ENCODE results near the gene LRP8. TPM values are rescaled to one million over a fixed set of nuclear protein-coding genes. Genes with fewer than 3 reads are reported as not detected.
A peak's percentile ranks its signal among the peaks of the same experiment; 100 is the strongest.

LRP8 gene
- total and polyA plus RNA-seq, 2 donors = 1.7 to 4.5 TPM

DNA sequence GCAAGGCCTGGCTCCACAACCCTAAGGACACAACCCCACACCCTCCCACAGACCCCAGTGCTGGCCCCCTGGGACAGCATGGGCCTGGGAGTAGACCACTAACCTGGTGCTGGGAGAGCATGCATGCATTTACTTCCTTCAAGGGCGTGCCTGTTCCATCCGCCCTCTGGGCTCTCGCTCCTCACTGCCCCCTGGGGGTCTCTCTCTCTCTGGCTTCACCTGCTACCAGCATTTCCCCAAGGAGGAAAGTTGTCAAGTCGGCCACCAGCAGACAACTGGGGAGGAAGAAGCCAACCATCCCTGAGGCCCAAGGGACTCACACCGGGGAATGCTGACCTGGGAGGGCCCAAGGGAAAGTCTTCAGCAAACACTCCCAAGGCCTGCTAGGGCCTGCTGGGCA is 6.5 kb downstream of the LRP8 start:
- H3K4me1 ChIP-seq (ENCODE audit: control insufficient read depth in 2 of 2, insufficient read depth in 2 of 2, low read length in 2 of 2) = peaks cover 6 to 12% of the 10 kb centered on the region in 2 donors
- peaks cover 0 to 5% of the 10 kb centered on the region in 2 donors for H3K27me3 ChIP-seq (ENCODE audit: control insufficient read depth in 2 of 2, insufficient read depth in 1 of 2, low read length in 1 of 2)
- DNase-seq (ENCODE audit: low read depth in 6 of 9, low spot score in 9 of 9) = peak in 2 of 9 donors; percentile 19 to 42
- no peak overlapping the region for H3K27ac ChIP-seq (ENCODE audit: low read depth in 1 of 2, low read length in 1 of 2)
- peaks cover 0 to 15% of the 10 kb centered on the region in 2 donors for H3K36me3 ChIP-seq (ENCODE audit: control insufficient read depth in 2 of 2, insufficient read depth in 2 of 2, low read length in 1 of 2)
- H3K4me3 ChIP-seq (ENCODE audit: low read length in 2 of 2) = no peak overlapping the region
- WGBS = 76% methylated on average over 5 of the region's 5 CpGs
- no peaks in the 10 kb centered on the region for H3K9me3 ChIP-seq (ENCODE audit: control insufficient read depth in 2 of 2, insufficient read depth in 1 of 2, low read length in 1 of 2)

DNA sequence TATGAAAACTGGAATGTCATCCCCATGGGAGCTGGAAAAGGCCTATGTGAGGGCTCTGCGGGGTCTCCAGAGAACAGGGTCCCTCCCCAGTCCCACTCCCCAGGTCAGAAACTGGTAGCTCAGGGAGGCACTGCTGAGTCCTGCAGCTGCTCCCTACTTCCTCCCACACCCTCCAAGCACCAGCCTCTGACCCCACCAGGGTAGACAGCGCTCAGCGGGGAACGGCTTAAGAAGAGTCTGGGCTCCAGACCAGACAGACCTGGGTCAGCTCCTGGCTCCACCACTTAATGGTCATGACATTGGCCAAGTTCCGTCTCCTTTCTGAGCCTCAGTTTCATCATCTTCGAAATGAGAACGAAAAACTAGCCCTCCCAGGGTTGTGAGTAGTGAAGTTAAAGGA is 7.2 kb downstream of the LRP8 start:
- Histone ChIP-seq H3K27me3 (ENCODE audit: control insufficient read depth in 2 of 2, insufficient read depth in 1 of 2, low read length in 1 of 2) (peaks cover 0 to under 1% of the 10 kb centered on the region in 2 donors), H3K4me3 (ENCODE audit: low read length in 2 of 2) (no peak overlapping the region), H3K9me3 (ENCODE audit: control insufficient read depth in 2 of 2, insufficient read depth in 1 of 2, low read length in 1 of 2) (no peaks in the 10 kb centered on the region), H3K4me1 (ENCODE audit: control insufficient read depth in 2 of 2, insufficient read depth in 2 of 2, low read length in 2 of 2) (peaks cover 5 to 8% of the 10 kb centered on the region in 2 donors), H3K27ac (ENCODE audit: low read depth in 1 of 2, low read length in 1 of 2) (no peak overlapping the region), H3K36me3 (ENCODE audit: control insufficient read depth in 2 of 2, insufficient read depth in 2 of 2, low read length in 1 of 2) (peaks cover 0 to 15% of the 10 kb centered on the region in 2 donors)
- WGBS = 98% methylated on average over 7 of the region's 7 CpGs
- DNase-seq (ENCODE audit: low read depth in 6 of 9, low spot score in 9 of 9) = no peak

DNA sequence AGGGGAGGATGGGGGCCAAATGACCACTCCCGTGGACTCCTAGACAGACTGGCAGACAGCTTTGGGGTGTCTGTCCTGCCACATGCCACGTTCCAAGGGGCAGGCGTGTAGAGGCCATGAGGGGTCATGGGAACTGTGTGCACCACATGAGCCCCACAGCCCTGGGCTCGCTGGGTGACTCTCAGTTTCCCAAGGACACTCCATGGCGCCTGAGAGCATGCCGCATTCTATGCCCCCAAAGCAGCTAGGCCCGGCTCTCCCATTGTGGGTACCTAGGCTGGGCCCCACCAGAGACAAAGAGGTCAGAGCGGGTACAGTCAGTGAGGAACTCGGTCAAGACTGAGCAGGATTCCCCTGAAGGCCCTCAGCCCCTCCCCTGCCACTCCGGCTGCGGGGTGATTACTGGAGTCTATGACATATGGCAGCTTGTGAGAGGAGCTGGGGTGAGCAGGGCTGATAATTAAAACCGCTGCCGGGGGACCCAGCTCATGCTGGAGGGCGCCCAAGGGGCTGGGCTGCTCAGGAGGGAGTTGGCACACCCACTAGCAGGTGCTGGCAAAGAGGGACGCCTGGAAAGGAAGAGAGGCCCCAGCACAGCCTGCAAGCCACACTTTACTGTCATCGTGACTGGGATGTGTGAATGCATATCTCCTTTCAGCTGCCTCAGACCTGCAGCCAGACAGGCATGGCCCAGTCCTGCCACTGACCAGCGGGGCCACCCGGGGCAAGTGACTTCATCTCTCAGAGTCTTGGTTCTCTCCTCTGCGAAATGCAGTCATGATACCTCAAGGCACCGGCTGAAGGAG is 8.4 kb downstream of the LRP8 start:
- WGBS = 70% methylated on average over 20 of the region's 20 CpGs
- DNase-seq (ENCODE audit: low read depth in 6 of 9, low spot score in 9 of 9) = no peak
- Histone ChIP-seq H3K4me1 (ENCODE audit: control insufficient read depth in 2 of 2, insufficient read depth in 2 of 2, low read length in 2 of 2) (peaks cover 0 to 4% of the 10 kb centered on the region in 2 donors), H3K9me3 (ENCODE audit: control insufficient read depth in 2 of 2, insufficient read depth in 1 of 2, low read length in 1 of 2) (no peaks in the 10 kb centered on the region), H3K27me3 (ENCODE audit: control insufficient read depth in 2 of 2, insufficient read depth in 1 of 2, low read length in 1 of 2) (no peaks in the 10 kb centered on the region), H3K36me3 (ENCODE audit: control insufficient read depth in 2 of 2, insufficient read depth in 2 of 2, low read length in 1 of 2) (peaks cover 0 to 10% of the 10 kb centered on the region in 2 donors), H3K27ac (ENCODE audit: low read depth in 1 of 2, low read length in 1 of 2) (no peak overlapping the region), H3K4me3 (ENCODE audit: low read length in 2 of 2) (no peak overlapping the region)

DNA sequence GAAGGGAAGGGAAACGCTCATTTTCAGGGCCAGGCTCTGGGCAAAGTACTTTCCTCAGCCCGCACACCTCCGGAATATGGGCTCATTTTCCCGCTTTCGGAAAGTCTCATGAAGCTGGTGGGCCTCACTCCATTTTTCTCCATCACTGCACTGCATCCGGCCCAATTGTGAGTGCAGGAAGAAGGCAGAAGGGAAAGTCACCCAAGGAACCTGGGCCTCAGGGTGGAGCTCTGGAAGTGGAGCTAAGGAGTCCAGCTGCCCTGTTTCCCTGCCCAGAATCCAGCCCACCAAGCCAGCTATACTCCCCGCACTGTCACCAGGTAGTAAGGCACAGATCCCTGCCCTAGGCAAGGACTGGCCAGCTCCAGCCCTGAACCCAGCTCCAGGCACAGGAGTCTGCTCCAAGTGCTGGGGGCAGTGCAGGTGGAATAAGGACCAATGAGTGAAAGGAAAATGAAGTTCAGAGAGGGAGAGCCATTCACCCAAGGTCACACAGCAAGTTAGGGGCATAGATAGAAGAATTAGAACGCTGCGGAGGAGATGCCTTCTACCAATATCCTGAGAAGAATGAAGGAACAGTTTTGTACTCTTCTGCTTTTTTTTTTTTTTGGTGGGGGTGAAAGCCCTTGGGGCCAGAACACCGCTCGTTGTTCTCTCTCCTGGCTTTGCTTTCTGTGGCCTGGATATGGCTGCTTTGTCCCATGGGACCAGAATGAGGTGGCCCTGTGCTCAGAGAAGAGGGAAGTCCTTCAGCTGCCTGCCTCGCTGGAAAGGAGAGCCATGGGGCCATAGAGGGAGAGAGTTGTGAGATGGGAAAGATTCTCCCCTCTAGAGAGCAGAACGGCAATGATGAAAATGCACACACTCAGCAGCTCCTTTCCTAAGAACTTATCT is 10.0 kb downstream of the LRP8 start:
- H3K4me1 ChIP-seq (ENCODE audit: control insufficient read depth in 2 of 2, insufficient read depth in 2 of 2, low read length in 2 of 2) = peaks cover 0 to 4% of the 10 kb centered on the region in 2 donors
- H3K27ac ChIP-seq (ENCODE audit: low read depth in 1 of 2, low read length in 1 of 2) = no peak overlapping the region
- 95% methylated on average over 13 of the region's 13 CpGs for WGBS
- H3K9me3 ChIP-seq (ENCODE audit: control insufficient read depth in 2 of 2, insufficient read depth in 1 of 2, low read length in 1 of 2) = no peaks in the 10 kb centered on the region
- H3K36me3 ChIP-seq (ENCODE audit: control insufficient read depth in 2 of 2, insufficient read depth in 2 of 2, low read length in 1 of 2) = peaks cover 0 to 4% of the 10 kb centered on the region in 2 donors
- no peak for DNase-seq (ENCODE audit: low read depth in 6 of 9, low spot score in 9 of 9)
- no peaks in the 10 kb centered on the region for H3K27me3 ChIP-seq (ENCODE audit: control insufficient read depth in 2 of 2, insufficient read depth in 1 of 2, low read length in 1 of 2)
- no peak overlapping the region for H3K4me3 ChIP-seq (ENCODE audit: low read length in 2 of 2)

DNA sequence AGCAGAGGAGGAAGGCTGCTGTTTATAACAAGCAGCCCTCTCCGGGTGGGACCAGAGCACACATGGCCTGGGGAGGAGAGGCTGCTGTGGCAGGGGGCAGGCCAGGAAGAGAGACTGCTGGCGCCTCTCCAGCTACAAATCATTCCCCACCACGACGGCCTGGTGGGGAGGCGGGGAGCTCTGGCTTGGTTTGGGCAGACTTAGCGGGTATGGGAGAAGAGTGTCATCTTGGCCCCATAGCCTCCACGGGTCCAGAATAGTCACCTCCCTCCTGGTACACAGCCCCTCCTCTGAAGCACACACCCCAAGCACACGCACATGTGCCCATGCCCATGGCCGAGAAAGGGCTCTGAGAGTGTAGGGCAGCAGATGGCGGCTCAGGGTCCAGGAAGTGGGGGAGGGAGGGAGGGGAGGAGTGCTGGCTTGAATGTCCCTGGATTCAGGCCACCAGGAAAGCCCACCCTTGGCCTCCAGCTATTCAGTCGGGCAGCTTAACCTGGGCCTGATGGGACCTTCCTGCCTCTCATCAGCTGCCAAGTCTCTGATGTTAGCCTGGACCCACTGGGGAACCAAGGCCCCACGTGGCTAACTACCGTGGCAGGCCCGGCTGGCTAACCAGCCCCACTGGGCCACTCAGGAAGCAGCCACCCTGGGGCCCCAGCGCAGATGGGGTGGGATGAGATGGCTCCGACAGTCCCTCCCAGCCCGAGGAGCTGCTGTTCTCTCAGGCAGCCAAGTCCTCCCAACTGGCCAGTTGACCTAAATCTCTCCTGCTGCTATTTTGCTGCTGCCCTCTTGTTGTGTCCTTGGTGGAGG is 10.9 kb downstream of the LRP8 start:
- Histone ChIP-seq H3K4me1 (ENCODE audit: control insufficient read depth in 2 of 2, insufficient read depth in 2 of 2, low read length in 2 of 2) (peaks cover 0 to 4% of the 10 kb centered on the region in 2 donors), H3K36me3 (ENCODE audit: control insufficient read depth in 2 of 2, insufficient read depth in 2 of 2, low read length in 1 of 2) (peaks cover 0 to 4% of the 10 kb centered on the region in 2 donors), H3K27me3 (ENCODE audit: control insufficient read depth in 2 of 2, insufficient read depth in 1 of 2, low read length in 1 of 2) (no peaks in the 10 kb centered on the region), H3K9me3 (ENCODE audit: control insufficient read depth in 2 of 2, insufficient read depth in 1 of 2, low read length in 1 of 2) (no peaks in the 10 kb centered on the region), H3K27ac (ENCODE audit: low read depth in 1 of 2, low read length in 1 of 2) (no peak overlapping the region), H3K4me3 (ENCODE audit: low read length in 2 of 2) (no peak overlapping the region)
- no peak for DNase-seq (ENCODE audit: low read depth in 6 of 9, low spot score in 9 of 9)
- WGBS = 63% methylated on average over 17 of the region's 17 CpGs

DNA sequence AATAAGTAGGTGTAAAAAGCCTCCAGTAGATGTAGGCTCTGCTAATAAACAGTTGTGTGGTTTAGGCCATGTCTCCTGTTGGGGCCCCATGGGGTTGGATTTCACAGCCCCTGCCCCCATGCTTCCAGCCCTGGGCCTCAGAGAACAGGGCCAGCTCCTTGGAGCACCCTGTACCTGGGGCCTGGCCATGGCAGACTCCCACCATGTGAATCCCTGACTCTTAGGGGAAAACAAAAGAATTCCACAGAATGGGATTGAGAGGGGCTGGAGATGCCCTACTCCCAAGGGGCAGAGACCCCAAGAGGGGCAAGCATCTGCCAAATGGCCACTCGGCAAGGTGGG is 11.5 kb downstream of the LRP8 start:
- DNase-seq (ENCODE audit: low read depth in 6 of 9, low spot score in 9 of 9) = no peak
- Histone ChIP-seq H3K4me1 (ENCODE audit: control insufficient read depth in 2 of 2, insufficient read depth in 2 of 2, low read length in 2 of 2) (peaks cover 0 to 6% of the 10 kb centered on the region in 2 donors), H3K27me3 (ENCODE audit: control insufficient read depth in 2 of 2, insufficient read depth in 1 of 2, low read length in 1 of 2) (no peaks in the 10 kb centered on the region), H3K4me3 (ENCODE audit: low read length in 2 of 2) (no peak overlapping the region), H3K27ac (ENCODE audit: low read depth in 1 of 2, low read length in 1 of 2) (no peak overlapping the region), H3K36me3 (ENCODE audit: control insufficient read depth in 2 of 2, insufficient read depth in 2 of 2, low read length in 1 of 2) (peaks cover 0 to 4% of the 10 kb centered on the region in 2 donors), H3K9me3 (ENCODE audit: control insufficient read depth in 2 of 2, insufficient read depth in 1 of 2, low read length in 1 of 2) (no peaks in the 10 kb centered on the region)
- WGBS = 64% methylated on average over 1 of the region's 1 CpG

DNA sequence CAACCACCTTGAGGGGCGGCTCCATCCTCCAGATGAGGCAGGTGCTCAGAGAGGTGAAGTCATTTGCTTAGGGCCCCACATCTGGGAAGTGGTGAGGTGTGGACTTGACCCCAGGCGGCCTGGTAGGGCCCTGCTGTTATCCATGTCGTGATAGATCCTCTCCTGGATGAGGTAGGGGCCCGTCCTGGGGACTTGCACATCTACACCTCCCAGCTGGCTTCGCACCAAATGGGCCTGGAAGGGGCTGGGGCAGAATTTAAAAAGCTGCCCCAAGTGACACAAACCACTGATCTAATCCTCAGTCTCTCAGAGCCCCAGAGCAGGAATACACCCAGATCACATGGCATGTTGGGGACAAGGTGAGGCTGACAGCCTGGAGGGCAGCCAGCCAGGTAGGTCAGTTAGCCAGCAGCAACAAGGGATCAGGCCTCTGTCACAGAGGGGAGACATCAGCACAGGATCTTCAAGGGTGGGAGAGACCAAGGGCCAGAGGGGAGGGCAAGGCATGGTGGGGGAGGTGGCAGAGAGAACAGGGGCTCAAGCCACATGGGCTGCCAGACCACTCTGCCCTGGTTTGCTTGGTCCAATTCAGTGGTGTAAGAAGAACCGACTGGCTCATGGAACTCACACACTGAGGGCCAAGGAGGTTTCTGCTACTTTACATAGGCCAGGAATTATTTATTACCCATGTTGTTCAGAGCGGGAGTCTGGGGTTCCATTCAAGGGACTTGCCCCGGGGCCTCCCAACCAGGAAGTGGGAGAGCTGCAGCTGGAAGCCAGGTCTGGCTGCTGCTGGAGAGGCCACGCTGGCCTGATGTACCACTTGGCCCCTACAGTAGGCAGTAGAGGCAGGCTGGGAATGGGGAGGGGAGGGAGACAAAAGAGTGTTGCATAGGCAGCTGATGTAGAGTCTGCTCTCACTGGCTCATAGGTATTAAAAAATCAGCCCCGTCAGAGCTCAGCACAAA is 12.1 kb downstream of the LRP8 start:
- no peak for DNase-seq (ENCODE audit: low read depth in 6 of 9, low spot score in 9 of 9)
- H3K27ac ChIP-seq (ENCODE audit: low read depth in 1 of 2, low read length in 1 of 2) = no peak overlapping the region
- no peak overlapping the region for H3K4me3 ChIP-seq (ENCODE audit: low read length in 2 of 2)
- H3K4me1 ChIP-seq (ENCODE audit: control insufficient read depth in 2 of 2, insufficient read depth in 2 of 2, low read length in 2 of 2) = peaks cover 0 to 6% of the 10 kb centered on the region in 2 donors
- no peaks in the 10 kb centered on the region for H3K9me3 ChIP-seq (ENCODE audit: control insufficient read depth in 2 of 2, insufficient read depth in 1 of 2, low read length in 1 of 2)
- H3K27me3 ChIP-seq (ENCODE audit: control insufficient read depth in 2 of 2, insufficient read depth in 1 of 2, low read length in 1 of 2) = no peaks in the 10 kb centered on the region
- 89% methylated on average over 10 of the region's 10 CpGs for WGBS
- H3K36me3 ChIP-seq (ENCODE audit: control insufficient read depth in 2 of 2, insufficient read depth in 2 of 2, low read length in 1 of 2) = peaks cover 0 to 4% of the 10 kb centered on the region in 2 donors

DNA sequence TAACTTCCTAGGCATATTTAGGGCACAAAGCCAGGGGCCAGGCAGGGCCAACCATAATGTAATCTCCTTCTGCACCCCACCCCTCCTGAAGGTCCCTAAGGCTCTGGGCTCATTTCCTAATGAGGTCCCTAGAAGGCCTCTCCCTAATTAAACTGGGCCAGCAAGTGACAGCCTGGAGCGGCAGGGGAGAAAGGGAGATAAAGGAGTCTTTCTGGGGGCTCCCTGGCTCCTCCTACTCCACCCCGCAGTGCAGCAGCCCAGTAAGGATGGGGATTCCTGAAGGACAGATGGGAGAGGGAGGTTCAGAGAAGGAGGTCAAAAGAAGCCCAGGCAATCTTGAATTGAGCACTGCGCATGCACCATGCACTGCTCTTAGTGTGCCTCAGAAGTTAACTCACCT is 12.8 kb downstream of the LRP8 start:
- Histone ChIP-seq H3K4me1 (ENCODE audit: control insufficient read depth in 2 of 2, insufficient read depth in 2 of 2, low read length in 2 of 2) (peaks cover 0 to 6% of the 10 kb centered on the region in 2 donors), H3K27ac (ENCODE audit: low read depth in 1 of 2, low read length in 1 of 2) (no peak overlapping the region), H3K4me3 (ENCODE audit: low read length in 2 of 2) (no peak overlapping the region), H3K9me3 (ENCODE audit: control insufficient read depth in 2 of 2, insufficient read depth in 1 of 2, low read length in 1 of 2) (no peaks in the 10 kb centered on the region), H3K27me3 (ENCODE audit: control insufficient read depth in 2 of 2, insufficient read depth in 1 of 2, low read length in 1 of 2) (no peaks in the 10 kb centered on the region), H3K36me3 (ENCODE audit: control insufficient read depth in 2 of 2, insufficient read depth in 2 of 2, low read length in 1 of 2) (peaks cover 0 to 4% of the 10 kb centered on the region in 2 donors)
- WGBS = 98% methylated on average over 3 of the region's 3 CpGs
- DNase-seq (ENCODE audit: low read depth in 6 of 9, low spot score in 9 of 9) = no peak
